NCI-H2227 (cell line): ENCODE data around the gene LIN28A.

Experiments used
- DNase-seq: peaks from one replicate; lab custom pipeline; 2025; ENCODE audit not compliant: unreplicated experiment; lab: John Stamatoyannopoulos, UW

LIN28A gene

DNA sequence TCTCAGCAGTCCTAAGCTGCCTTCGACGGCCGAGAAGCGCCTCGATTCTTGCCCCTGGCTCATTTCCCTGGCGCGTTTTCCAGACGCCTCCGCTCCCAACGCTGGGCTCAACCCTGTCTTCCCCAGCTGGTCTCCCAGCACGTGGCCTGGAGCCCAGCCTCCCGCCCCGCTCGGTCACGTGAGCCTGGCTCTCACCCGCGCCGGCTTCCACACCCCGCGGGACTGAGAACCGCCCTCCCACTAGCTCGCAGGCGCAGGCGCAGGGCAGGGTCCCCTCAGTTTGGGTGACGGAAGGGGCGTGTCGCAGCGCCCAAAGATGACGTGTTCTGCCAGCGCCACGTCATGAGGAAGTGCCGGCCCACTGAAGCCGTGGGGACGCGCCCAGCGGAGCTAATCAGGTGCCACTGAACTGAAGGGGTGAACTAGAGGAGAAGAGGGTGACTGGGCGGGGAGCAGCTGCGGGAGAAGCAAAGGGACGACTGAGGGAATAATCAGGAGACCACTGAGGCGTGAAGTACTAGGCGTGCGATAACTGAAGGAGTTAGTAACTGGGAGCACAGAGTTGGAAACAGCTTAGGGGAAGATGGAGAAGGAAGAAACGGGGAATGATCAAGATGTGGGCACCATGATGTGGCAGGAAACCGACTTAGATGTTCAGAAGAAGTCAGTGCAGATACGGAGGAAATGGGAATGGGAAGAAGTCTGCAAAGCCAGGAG is 21.5 kb downstream of the LIN28A start, which contains the start of gene DHDDS:
TSS of gene DHDDS (plus strand) at position 343 of the 717 bp plus-strand sequence. CDS start 625 bp downstream, outside the sequence.
- peak; percentile 100 for DNase-seq

DNA sequence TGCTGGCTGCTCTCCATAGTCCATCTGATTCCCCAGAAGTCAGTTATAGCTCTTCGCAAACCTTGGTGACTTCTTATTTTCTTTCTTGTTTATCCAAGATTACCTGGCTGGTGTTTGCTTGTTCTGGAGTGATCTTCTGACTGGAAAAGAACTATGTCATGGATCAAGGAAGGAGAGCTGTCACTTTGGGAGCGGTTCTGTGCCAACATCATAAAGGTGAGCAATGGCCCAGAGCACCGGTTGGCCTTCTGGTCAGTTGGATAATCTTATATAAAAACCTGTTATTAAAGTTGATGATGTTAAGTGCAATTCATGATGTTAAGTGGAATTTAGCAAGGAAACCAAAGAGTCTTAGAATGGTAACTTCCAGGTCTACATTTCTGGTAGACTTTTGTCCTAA is 22.2 kb downstream of the LIN28A start:
- no peak for DNase-seq

DNA sequence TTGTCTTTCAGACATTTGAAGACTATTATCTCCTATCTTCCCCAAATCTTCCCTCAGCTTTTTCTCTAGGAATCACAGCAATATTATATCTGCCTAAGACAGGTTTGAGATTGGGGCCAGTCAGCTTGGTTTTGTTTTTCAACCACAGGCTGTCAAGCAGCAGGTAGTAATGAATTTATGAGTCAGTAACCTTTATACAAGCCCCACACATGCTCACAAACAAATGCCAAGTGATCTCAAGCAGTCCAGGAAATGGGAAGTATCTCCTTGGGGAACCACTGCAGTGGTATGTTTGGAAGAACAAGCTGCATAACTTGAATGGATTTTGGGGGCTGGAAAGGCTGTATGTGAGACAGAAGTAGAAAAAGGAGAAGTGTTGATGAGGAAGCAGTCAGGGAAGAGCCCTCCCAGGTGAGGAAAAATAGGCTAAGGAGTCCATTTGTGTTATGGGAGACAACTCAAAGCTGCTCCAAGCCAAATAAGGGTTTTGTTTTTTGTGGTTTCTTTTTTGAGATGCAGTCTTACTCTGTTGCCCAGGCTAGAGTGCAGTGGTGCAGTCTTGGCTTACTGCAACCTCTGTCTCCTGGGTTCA is 23.6 kb downstream of the LIN28A start:
- DNase-seq: no peak

DNA sequence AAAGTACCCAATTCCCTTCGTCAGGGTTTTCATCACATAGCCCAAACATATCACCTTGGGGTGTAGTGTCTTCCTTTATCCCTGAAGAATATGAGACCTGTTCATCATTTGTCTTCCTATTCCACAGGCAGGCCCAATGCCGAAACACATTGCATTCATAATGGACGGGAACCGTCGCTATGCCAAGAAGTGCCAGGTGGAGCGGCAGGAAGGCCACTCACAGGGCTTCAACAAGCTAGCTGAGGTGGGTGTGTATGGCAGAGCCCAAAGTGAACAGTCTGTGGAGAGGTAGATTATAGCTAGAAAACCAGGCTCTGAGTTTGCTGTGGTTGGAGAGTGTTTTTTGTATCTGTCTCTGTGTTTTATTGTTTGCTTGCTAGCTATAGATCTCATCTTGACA is 27.4 kb downstream of the LIN28A start:
- DNase-seq: no peak

DNA sequence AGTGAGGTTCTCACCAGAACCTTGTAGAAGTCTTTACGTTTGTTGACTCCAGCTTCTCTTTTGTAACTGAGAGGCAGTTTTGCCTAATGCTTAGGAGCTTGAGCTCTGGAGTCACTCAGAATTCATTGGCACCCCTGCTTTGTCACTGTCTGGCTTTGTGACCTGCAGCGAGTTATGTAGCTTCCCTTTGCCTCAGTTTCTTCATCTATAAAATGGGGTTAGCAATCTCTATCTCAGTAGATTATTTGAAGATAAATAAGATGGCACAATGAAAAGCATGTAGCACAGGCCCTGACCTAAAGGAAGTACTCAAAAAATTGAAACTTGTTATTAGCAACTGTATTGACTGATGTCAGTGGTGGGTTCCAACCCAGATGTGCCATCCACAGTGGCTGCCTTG is 29.6 kb downstream of the LIN28A start:
- DNase-seq: no peak

DNA sequence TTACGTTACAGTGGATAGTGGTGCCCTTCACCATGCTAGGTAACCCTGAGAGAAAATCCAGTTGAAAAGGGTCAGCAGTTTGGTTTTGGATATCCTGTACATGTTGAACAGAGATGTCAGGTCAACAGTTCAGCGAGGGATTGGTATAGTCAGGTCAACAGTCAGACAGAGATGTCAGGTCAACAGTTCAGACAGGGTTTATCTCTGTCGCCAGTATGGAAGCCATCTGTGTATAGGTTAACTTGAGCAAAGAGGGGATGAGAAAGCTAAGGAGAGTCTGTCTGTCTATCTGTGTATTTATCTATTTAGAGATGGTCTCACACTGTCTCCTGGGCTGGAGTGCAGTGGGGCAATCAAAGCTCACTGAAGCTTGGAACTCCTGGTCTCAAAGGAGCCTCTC is 39.3 kb downstream of the LIN28A start:
- no peak for DNase-seq

DNA sequence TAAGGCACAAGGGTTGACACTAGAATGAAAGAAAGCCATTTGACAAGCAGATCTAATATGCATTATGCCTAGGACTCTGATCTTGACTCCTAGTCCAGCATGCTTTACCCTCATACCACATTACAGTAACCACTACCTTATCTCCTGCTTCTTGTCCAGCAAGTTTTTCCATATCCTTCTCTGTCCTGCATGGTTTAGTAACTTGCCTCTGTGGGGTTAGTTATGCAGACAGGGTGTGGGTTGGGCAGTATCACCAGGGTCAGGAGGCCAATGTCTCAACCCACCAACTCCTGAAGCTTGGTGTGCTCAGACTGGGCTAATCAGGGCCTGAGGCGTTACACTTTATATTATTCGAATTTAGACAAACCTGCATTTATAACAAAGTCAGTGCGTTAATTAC is 40.3 kb downstream of the LIN28A start:
- DNase-seq: no peak

DNA sequence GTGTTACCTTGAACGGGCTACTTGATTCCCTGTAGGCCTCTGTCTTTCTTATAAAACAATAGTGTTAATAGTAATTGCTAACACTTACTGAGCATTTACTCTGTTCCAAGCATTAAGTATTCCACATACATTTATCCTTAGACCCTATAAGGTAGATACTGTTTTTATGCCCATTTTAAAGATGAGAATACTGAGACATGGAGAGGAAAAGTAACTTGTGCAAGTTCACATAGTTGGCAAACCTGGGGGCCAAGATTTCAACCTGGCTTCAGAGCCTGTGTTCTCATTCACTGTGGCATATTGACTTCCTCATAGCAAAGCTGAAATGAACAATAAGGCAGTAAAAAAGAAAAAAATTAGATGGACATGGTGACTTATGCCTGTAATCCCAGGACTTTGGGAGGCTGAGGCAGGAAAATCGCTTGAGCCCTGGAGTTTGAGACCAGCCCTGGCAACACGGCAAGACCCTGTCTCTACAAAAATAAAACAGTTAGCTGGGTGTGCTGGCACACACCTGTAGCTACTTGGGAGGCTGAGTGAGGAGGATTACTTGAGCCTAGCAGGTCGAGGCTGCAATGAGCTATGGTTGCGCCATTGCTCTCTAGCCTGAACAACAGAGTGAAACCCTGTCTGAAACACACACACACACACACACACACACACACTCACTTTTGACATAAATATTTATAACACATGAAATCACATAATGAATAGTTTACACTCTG is 42.0 kb downstream of the LIN28A start:
- DNase-seq: no peak

DNA sequence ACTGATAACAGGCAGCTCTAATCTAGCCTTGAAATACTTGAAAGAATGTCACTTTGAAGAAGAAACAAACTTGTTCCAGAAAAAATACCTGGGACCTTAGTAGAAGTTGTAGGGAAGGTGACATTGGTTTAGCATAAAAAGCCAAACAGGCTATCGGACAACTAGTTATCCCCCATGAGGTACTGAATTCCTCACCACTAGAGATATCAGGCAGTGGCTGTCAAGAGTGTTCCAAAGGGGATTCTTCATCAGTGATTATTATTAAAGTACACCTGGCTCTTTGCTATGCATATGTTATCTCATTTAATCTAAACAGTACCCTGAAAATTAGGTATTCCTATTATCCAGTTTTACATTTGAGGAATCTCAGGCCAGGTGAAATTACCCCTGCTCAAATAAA is 48.5 kb downstream of the LIN28A start:
- DNase-seq: no peak

DNA sequence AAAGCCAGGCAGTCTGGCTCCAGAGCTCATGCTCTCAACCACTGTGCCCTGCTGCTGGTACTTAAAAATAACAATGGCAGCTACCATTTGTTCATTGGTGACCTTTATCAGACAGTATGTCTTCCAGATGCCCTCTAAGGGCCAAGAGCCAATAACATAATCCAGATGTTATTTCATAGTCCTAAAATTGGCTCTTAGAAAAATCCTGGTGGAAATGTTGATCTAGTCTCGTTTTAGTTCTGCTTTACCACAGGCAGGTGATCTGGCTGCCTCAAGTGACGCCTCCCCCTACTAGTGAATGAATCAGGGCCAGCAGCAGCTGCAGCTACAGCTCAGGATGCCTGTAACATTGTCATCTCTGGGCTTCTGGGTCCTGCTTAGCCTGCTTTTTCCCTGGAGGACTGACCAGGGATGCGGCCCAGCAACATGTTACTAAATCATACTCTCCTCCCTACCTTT is 49.0 kb downstream of the LIN28A start:
- DNase-seq: no peak

DNA sequence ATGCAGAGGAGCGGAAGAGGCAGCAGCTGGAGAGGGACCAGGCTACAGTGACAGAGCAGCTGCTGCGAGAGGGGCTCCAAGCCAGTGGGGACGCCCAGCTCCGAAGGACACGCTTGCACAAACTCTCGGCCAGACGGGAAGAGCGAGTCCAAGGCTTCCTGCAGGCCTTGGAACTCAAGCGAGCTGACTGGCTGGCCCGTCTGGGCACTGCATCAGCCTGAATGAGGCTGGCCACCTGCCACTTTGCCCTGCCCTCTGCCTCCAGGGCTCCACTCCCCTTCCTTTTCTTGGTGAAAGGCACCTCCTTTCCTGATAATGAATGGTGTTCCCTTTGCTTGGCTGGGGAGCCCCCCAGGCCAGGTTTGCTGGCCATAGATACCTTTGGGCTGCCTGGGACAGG is 58.3 kb downstream of the LIN28A start:
- DNase-seq: peak; percentile 41

DNA sequence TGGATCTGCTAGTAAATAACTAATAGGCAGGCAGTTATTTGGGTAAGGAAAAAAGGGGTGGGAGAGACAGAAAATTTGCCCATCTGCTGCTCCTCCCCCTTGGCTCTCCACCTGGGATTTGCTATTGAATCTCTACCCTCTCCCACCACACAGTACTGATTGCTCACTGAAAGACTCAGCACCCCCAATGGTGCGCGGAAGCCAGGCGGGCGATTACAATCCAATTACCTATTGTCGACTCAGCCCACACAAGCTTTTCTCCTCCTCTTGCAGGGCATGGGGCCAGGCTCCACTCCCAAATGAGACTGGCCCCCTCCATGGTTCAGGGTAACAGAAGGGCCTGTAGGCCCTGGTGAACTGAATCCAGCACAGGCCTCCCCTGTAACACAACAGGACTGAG is 58.9 kb downstream of the LIN28A start:
- peak; percentile 89 for DNase-seq

DNA sequence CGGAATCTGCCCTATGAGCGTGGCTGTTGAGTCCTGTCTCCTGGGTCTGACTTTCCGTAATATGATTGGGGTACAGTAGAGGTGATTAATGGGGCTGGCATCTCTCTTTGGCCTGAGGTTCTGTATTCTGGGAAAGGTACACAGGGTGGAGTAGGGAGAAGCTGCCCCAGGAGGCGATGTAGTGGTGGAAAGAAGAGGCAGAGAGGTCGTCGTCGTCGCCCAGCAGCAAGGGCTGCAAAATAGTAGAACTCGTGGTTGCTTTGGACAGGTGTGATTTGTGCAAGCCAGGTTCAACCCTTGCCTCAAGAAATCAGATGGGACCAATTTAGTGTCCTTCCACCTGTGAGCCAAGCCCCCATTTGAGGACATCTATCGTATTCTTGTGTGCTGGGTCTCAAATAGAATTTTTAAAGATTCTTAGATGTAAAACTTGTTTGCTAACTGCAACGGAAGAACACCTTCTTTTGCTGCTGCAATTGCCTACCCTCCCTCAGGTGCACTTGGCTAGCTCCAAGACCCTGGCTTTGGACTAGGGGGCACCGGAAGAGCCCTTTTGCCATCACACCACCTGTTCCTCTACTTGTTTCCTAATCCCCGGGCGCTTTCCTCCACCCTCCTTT is 60.4 kb downstream of the LIN28A start:
- no peak for DNase-seq

DNA sequence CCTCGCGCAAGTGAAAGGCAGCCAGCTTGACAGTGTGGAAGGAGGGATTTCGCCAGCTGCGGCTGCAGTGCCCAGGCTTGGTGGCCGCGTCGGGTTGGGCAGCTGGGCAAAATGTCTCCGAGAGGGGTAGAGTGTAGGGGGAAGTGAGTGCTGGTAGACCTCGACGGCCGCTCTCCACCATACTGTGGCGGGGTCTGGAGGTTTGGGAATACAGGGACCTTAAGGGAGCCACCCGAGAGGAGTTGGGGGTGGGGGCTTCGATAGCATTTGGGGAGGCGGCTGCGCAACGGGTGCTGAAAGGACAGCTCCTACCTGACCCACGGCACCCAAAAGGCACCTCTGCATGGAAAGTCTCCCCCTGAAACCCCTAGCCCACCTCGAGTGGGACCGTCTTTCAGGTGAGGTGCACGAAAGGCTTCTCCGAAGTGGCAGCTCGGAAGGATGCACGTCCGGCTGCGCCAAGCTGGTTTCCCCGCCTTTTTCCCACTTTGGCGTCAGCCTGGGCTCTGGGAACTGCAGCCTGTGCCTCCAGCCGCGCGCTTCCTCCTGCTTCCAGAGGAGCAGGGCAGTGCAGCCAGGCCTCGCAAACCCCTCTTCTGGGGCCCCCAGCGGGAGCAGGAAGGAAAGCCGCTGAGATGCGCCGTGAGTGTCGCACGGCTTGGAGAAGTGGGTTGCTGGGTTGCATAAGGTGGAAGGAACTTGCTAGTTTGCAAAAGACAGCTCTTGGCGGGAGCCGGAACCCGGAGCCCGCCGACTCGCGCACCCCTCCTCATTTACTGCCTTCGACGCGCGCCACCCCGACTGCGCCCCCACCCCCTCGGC is 61.1 kb downstream of the LIN28A start:
- DNase-seq: peak; percentile 92

DNA sequence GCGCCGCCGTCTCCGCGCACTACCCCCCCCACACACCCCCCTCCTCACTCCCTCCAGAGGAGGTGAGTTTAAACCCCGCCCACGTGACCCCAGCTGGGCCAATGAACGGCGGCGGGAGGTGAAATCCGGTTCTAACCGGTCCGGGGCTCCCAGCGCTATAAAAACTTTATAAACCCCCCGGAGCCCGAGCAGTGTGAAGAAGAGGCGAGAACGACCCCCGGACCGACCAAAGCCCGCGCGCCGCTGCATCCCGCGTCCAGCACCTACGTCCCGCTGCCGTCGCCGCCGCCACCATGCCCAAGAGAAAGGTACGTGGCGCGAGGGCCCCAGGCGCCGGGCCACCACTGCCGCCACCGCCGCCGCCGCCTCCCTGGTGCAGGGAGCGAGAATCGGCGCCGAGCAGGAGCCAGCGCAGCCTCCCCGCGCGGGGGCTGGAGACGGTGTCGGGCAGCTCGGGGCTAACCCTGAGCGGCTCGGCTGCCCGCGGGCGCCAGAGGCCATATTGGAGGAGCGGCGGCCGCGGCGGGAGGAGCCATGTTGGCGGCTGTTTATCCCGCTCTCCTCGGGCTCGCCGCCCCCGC is 61.8 kb downstream of the LIN28A start, which contains the start of gene HMGN2:
TSS of gene HMGN2 (plus strand) at position 121 of the 581 bp plus-strand sequence. CDS start at position 294, 173 bp downstream.
- peak; percentile 97 for DNase-seq

DNA sequence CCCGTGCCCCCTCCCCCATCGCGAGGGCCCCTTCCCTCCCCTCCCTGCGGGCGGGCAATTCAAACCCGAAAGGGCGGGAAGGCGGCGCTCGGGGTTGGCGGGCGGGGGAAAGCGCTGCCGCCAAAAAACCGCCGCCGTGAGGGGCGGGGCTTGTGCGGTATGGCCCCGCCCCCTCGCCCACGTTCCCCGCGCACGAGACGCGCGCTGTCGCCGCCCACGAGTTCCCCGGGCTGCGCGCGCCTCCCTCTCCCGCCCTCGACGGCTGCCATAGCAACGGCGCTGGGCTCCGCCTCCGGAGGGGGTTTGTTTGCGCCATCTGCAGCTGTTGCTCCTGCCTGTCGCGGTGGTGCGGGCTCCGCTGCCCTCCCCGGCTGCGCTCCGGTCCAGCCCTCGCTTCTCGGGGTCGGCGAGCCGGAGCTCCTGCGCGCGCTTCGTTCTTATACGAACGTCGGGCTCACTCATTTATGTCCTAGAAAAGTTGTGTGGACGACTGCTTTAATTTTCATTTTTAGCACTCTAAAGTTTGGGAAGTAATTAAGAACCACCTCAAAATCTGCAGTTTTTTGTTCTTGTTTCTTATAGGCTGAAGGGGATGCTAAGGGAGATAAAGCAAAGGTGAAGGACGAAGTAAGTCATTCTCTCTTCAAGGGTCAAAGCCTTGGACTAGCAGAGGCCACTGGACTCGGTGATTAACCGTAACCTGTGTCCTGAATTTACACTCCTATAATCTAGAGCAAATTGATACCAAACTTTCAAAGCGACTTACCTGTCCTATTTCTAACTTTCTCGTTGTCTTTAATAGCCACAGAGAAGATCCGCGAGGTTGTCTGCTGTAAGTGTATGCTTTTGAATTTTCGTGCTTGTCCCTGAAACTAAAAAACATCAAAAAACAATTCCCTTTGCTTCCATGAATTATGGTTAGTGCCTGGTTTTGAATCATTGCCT is 62.6 kb downstream of the LIN28A start:
- DNase-seq: peak; percentile 98

DNA sequence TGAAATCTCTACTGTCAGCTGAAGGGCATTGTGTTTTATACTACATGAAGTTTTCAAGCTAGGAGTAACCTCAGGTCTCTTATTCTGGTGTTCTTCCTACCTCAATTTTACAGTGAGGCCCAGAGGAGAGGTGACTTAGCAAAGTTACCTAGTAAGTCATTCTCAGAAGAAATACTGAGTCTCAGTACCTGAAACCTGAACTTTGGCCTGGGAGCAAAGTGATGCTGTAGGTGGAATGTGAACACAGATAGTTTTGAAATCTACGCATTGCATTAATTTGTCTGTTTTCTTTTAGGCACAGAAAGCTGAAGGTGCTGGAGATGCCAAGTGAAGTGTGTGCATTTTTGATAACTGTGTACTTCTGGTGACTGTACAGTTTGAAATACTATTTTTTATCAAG is 64.2 kb downstream of the LIN28A start:
- no peak for DNase-seq

DNA sequence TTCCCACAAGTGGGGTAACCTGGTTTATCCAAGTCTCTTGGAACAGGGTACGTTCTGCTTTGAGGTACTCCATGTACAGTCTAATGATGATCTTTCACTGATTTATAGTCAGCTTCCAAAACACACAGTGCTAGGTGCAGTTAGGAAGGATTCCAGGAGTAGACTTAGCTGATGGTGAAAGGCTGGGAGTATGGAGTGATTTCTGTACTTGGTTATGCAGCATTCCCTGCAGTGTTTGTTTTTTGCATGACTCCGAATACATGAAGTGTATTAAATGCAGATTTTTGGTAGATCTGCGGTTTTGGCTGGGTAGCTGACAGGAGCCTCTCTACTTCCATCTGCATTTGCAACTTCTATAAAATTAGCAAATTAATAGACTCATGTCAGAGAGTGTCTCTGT is 65.4 kb downstream of the LIN28A start:
- DNase-seq: no peak

DNA sequence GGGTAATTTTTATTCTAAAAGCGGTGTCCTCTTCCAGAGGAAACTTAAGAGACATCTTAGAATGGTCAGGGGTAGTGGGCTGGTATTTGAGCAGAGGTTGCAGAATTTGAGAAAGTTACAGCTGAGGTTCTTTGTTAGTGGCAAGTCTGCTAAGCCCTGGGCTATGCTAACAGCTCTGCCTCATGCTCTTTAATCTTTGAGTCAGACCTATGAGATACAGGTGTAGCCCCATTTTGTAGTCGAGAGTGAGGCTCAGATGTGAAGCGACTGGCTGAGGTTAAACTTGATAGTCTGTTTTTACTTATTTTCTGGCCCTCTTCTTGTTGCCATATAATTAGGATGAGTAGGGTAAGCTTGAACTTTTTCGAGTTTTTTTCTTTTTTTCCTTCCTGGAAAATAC is 66.3 kb downstream of the LIN28A start:
- DNase-seq: no peak
